OCI-LY3 (cell line): ENCODE measurements around the gene COL9A1.

Source experiments
- EZH2phosphoT487 ChIP-seq: fragments of 200-600 bp; shearing (Covaris generic); IDR thresholded peaks from 2 replicates; pipeline ENCODE4 v1.6.1; 2018; ENCODE audit warnings: antibody characterized with exemption, mixed run types, low read depth
- TF ChIP-seq, protein P1 (sequence below): fragments of 200-600, 300-600 bp; sonication (generic); IDR thresholded peaks from 2 replicates; pipeline ENCODE4 v1.5.1; 2014; ENCODE audit warnings: antibody characterized with exemption, low read length, low read depth

DNA sequence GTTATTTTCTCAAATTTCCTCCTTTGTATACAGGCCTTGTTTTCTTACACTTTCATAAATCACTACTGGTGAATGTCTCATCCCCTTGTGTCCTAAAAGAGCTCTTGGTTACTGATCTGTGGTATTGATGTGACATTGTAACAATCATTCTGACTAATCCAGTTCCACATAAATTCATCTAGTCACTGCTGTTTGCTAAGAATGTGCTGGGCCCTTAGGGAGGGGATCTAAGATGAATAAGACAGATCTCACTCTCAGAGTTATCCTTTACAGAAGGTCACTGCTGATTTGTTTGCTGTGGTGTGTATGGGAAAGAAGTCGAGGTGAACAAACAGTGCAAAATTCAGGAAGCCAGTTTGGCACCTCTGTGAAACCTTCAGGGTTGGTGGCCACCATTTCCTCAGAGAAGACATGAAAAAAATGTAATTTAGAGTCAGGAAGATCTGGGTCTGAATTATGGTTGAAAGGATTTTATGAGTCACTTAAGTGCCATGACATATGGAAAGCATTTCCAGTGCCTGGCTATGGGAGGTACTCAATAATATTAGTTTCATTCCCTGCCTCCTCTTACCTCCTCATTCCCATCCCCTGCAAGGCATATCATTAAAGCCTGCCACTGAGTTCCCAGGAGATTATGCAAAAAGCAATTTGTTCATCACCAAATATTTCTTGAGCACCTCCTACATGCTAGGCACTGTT is 121.8 kb downstream of the COL9A1 start:
- TF ChIP-seq, protein P1, sequence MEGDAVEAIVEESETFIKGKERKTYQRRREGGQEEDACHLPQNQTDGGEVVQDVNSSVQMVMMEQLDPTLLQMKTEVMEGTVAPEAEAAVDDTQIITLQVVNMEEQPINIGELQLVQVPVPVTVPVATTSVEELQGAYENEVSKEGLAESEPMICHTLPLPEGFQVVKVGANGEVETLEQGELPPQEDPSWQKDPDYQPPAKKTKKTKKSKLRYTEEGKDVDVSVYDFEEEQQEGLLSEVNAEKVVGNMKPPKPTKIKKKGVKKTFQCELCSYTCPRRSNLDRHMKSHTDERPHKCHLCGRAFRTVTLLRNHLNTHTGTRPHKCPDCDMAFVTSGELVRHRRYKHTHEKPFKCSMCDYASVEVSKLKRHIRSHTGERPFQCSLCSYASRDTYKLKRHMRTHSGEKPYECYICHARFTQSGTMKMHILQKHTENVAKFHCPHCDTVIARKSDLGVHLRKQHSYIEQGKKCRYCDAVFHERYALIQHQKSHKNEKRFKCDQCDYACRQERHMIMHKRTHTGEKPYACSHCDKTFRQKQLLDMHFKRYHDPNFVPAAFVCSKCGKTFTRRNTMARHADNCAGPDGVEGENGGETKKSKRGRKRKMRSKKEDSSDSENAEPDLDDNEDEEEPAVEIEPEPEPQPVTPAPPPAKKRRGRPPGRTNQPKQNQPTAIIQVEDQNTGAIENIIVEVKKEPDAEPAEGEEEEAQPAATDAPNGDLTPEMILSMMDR, result no peak
- no peak for TF ChIP-seq EZH2phosphoT487
